Large intestine (tissue), 3 donors: ENCODE results near the gene FBXO30. TPM values are rescaled to one million over a fixed set of nuclear protein-coding genes. Genes with fewer than 3 reads are reported as not detected.

Experiments
- DNase-seq, 2 donors: peaks; one replicate each; pipeline versions ENCODE4 v3.0.0 to v3.0.0-alpha.2; 2013
- H3K27ac ChIP-seq: one replicate; pipeline ENCODE4 v1.5.1; 2013; ENCODE audit warnings: low read length
- H3K27me3 ChIP-seq: 2 replicates; pipeline ENCODE4 v1.6.1; 2013; ENCODE audit warnings: low read length; ENCODE audit not compliant: control insufficient read depth, insufficient read depth
- H3K36me3 ChIP-seq: 2 replicates; pipeline ENCODE4 v1.6.1; 2013; ENCODE audit warnings: low read length; ENCODE audit not compliant: control insufficient read depth, insufficient read depth
- H3K4me1 ChIP-seq: one replicate; pipeline ENCODE4 v1.6.1; 2013; ENCODE audit warnings: low read length; ENCODE audit not compliant: control insufficient read depth, insufficient read depth
- H3K4me3 ChIP-seq: one replicate; pipeline ENCODE4 v1.5.1; 2013; ENCODE audit warnings: low read length
- H3K9me3 ChIP-seq: one replicate; pipeline ENCODE4 v1.6.1; 2013; ENCODE audit warnings: mild to moderate bottlenecking, low read depth, low read length, moderate library complexity; ENCODE audit not compliant: control insufficient read depth
- WGBS: methylation state at CpG from one replicate; pipeline ENCODE4 v1.1.5; 2013; ENCODE audit warnings: low lambda C conversion rate; ENCODE audit not compliant: insufficient coverage; 5-methylcytosine and 5-hydroxymethylcytosine counted together
- polyA plus RNA-seq: library from polyadenylated mRNA; unstranded; fragments of 120-200 nt; gene quantifications from one replicate; pipeline ENCODE4 v1.2.1, GENCODE V29; 2013

The FBXO30 gene
- polyA plus RNA-seq, 1 donor = 11.9 TPM

- DNase-seq = no peak
- H3K27ac ChIP-seq = no peak overlapping the region
These were observed 6.4 kb downstream of the FBXO30 start for GRCh38 chr6:145808239-145808638.

DNA sequence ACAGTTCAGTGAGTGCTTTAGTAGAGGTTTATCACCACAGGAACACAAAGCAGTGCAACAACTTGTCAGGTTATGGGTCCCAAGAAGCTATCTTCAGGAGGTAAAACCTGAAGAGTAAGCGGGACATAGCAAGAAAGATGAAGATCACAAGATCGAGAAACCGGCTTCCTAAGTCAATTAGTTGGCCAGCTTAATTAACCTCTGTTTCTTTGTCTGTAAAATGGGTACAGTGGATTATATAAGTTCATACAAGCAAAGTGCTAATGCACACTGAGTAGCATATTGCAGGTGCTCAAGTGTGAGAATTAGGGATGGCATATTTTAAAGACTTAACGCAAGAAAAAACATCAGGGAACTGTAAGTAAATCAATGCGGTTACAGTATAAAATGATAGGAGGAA, 12.5 kb downstream of the FBXO30 start:
- peaks cover 27% of the 10 kb centered on the region for H3K36me3 ChIP-seq
- 96% methylated on average over 2 of the region's 5 CpGs for WGBS
- no peaks in the 10 kb centered on the region for H3K4me1 ChIP-seq
- no peaks in the 10 kb centered on the region for H3K9me3 ChIP-seq
- DNase-seq = no peak
- H3K4me3 ChIP-seq = no peak overlapping the region
- H3K27ac ChIP-seq = no peak overlapping the region
- no peaks in the 10 kb centered on the region for H3K27me3 ChIP-seq

More at GRCh38 chr6:145808239-145808638, 6.4 kb downstream of the FBXO30 start:
- H3K9me3 ChIP-seq = no peaks in the 10 kb centered on the region
- H3K27me3 ChIP-seq = no peaks in the 10 kb centered on the region
- H3K4me1 ChIP-seq = no peaks in the 10 kb centered on the region
- H3K36me3 ChIP-seq = peaks cover 20% of the 10 kb centered on the region
- WGBS = 93% methylated on average over 2 of the region's 2 CpGs
- no peak overlapping the region for H3K4me3 ChIP-seq

GRCh38 chr6:145801021-145801420, 13.6 kb downstream of the FBXO30 start:
- no CpG with 5 or more reads among the region's 6 CpGs for WGBS
- H3K27me3 ChIP-seq = no peaks in the 10 kb centered on the region
- no peaks in the 10 kb centered on the region for H3K9me3 ChIP-seq
- H3K4me1 ChIP-seq = no peaks in the 10 kb centered on the region
- no peak overlapping the region for H3K27ac ChIP-seq
- peaks cover 25% of the 10 kb centered on the region for H3K36me3 ChIP-seq
- H3K4me3 ChIP-seq = no peak overlapping the region
- no peak for DNase-seq

DNA sequence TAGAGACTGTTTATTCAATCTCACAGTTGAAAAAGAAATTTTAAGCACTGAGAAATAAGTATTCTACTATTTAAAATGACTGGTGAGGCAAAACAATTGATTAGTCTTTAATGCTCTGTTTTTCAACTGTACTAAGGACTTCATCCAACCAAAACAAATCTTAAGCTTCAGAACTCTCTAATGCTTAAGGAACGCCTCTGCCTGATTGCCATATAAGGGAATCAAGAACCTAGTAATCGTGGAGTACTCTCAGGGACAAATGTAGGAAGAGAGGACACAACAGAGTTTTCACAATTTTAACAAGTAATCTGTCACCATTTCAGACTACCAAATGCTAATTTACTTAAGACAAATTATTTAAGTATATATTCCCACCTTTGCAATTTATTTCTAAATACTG, 16.1 kb downstream of the FBXO30 start:
- no CpG with 5 or more reads among the region's 2 CpGs for WGBS
- DNase-seq = no peak
- Histone ChIP-seq H3K27me3 (no peaks in the 10 kb centered on the region), H3K4me1 (no peaks in the 10 kb centered on the region), H3K27ac (no peak overlapping the region), H3K9me3 (no peaks in the 10 kb centered on the region), H3K4me3 (no peak overlapping the region), H3K36me3 (peaks cover 7% of the 10 kb centered on the region)

- DNase-seq = no peak
- WGBS = no CpG with 5 or more reads among the region's 3 CpGs
- Histone ChIP-seq H3K4me3 (no peak overlapping the region), H3K27ac (no peak overlapping the region), H3K27me3 (no peaks in the 10 kb centered on the region), H3K36me3 (no peaks in the 10 kb centered on the region), H3K4me1 (no peaks in the 10 kb centered on the region), H3K9me3 (peaks cover 7% of the 10 kb centered on the region)
These were observed 25.2 kb downstream of the FBXO30 start for GRCh38 chr6:145789443-145789842.

- Histone ChIP-seq H3K36me3 (no peaks in the 10 kb centered on the region), H3K9me3 (peaks cover 7% of the 10 kb centered on the region), H3K4me1 (no peaks in the 10 kb centered on the region), H3K27me3 (no peaks in the 10 kb centered on the region), H3K27ac (no peak overlapping the region), H3K4me3 (no peak overlapping the region)
- DNase-seq = no peak
- no CpG with 5 or more reads among the region's 3 CpGs for WGBS
These were observed 26.9 kb downstream of the FBXO30 start for GRCh38 chr6:145787688-145788087.

GRCh38 chr6:145784683-145785082, 29.9 kb downstream of the FBXO30 start:
- no peak overlapping the region for H3K4me3 ChIP-seq
- no peaks in the 10 kb centered on the region for H3K27me3 ChIP-seq
- DNase-seq = no peak
- no peak overlapping the region for H3K27ac ChIP-seq
- no peaks in the 10 kb centered on the region for H3K9me3 ChIP-seq
- WGBS = no CpG with 5 or more reads among the region's 1 CpG
- no peaks in the 10 kb centered on the region for H3K36me3 ChIP-seq
- H3K4me1 ChIP-seq = no peaks in the 10 kb centered on the region

DNA sequence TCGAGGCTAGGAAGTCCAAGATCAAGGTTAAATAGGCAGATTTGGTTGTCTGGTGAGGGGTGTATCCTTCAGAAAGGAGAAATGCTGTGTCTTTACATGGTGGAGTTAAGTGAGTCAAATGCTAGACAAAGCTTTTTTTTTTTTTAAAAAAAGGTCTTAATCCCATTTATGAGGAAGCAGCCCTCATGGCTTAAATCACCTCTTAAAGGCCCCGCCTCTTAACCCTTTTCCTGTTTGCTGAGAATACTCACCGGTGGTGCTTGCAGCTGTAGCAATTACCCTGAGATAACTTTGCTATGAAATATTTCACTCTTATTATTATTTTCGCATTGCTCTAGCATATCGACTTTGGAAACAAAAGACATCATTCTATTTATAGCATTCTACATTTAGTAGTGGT, 30.8 kb downstream of the FBXO30 start:
- no peaks in the 10 kb centered on the region for H3K9me3 ChIP-seq
- H3K27me3 ChIP-seq = no peaks in the 10 kb centered on the region
- 94% methylated on average over 5 of the region's 5 CpGs for WGBS
- H3K36me3 ChIP-seq = no peaks in the 10 kb centered on the region
- DNase-seq = no peak
- no peak overlapping the region for H3K4me3 ChIP-seq
- H3K27ac ChIP-seq = no peak overlapping the region
- no peaks in the 10 kb centered on the region for H3K4me1 ChIP-seq

GRCh38 chr6:145772846-145773245, 41.7 kb downstream of the FBXO30 start:
- 75% methylated on average over 1 of the region's 1 CpG for WGBS
- H3K4me3 ChIP-seq = no peak overlapping the region
- H3K27me3 ChIP-seq = no peaks in the 10 kb centered on the region
- H3K4me1 ChIP-seq = no peaks in the 10 kb centered on the region
- no peaks in the 10 kb centered on the region for H3K9me3 ChIP-seq
- no peak for DNase-seq
- H3K27ac ChIP-seq = no peak overlapping the region
- no peaks in the 10 kb centered on the region for H3K36me3 ChIP-seq

GRCh38 chr6:145765449-145765848, 49.1 kb downstream of the FBXO30 start:
- Histone ChIP-seq H3K4me1 (no peaks in the 10 kb centered on the region), H3K27me3 (no peaks in the 10 kb centered on the region), H3K27ac (no peak overlapping the region), H3K9me3 (no peaks in the 10 kb centered on the region), H3K36me3 (no peaks in the 10 kb centered on the region), H3K4me3 (no peak overlapping the region)
- DNase-seq = no peak

- Histone ChIP-seq H3K36me3 (no peaks in the 10 kb centered on the region), H3K27me3 (no peaks in the 10 kb centered on the region), H3K4me3 (no peak overlapping the region), H3K4me1 (no peaks in the 10 kb centered on the region), H3K9me3 (no peaks in the 10 kb centered on the region), H3K27ac (no peak overlapping the region)
- no peak for DNase-seq
These were observed 50.9 kb downstream of the FBXO30 start for GRCh38 chr6:145763742-145764141.
